ENCODE results near the gene CHRDL2. TPM values are rescaled to one million over a fixed set of nuclear protein-coding genes. Genes with fewer than 3 reads are reported as not detected.

The CHRDL2 gene
- total RNA-seq, 4 donors from 2014 or later, result not detected

GRCh38 chr11:74734559-74734925 is 3.3 kb upstream of the CHRDL2 start:
- no peak for TF ChIP-seq POLR2A (IDR thresholded peaks at IDR 0.05)
- WGBS, 2 donors, result 26 to 68% methylated on average over 1 of the region's 1 CpG

GRCh38 chr11:74730571-74731260 is 510 bp downstream of the CHRDL2 start:
- TF ChIP-seq POLR2A (IDR thresholded peaks at IDR 0.05) (no peak), CTCF (IDR thresholded peaks at IDR 0.05) (no peak)
- no peak overlapping the region for H3K4me3 ChIP-seq (ENCODE audit: low read depth, poor library complexity, severe bottlenecking)
- whole genome bisulfite sequencing, 2 donors, result 4 to 5% methylated on average over 34 to 40 of the region's 40 CpGs
- intact Hi-C loops (cut with DNase I; ENCODE audit: low total_unique reads), result no loop called here
- no peak for DNase-seq (ENCODE audit: low spot score in 2 of 2)

More at GRCh38 chr11:74734559-74734925, 3.3 kb upstream of the CHRDL2 start:
- DNase-seq (ENCODE audit: low spot score in 2 of 2), result no peak
- no peak overlapping the region for H3K4me3 ChIP-seq (ENCODE audit: low read depth, poor library complexity, severe bottlenecking)
- intact Hi-C loops (cut with DNase I; ENCODE audit: low total_unique reads), result no loop called here

- DNase-seq (ENCODE audit: low spot score in 2 of 2), result no peak
- WGBS, 2 donors, result 84 to 85% methylated on average over 4 of the region's 4 CpGs
- intact Hi-C loops (cut with DNase I; ENCODE audit: low total_unique reads), result loop anchor here (10.0 kb wide), 1 partner anchor 95 kb away; no protein-coding TSS in a partner anchor
Measured at GRCh38 chr11:74729397-74729796, 1.8 kb downstream of the CHRDL2 start.

GRCh38 chr11:74726547-74727182 is 4.6 kb downstream of the CHRDL2 start:
- TF ChIP-seq CTCF (IDR thresholded peaks at IDR 0.05) (peak in 1 of 3 donors; percentile 71), POLR2A (IDR thresholded peaks at IDR 0.05) (no peak)
- H3K4me3 ChIP-seq (ENCODE audit: low read depth, poor library complexity, severe bottlenecking), result no peak overlapping the region
- intact Hi-C loops (cut with DNase I; ENCODE audit: low total_unique reads), result loop anchor here (10.0 kb wide), 1 partner anchor 92 kb away; no protein-coding TSS in a partner anchor
- peak; percentile 60 to 91 for DNase-seq (ENCODE audit: low spot score in 2 of 2)
- 15 to 17% methylated on average over 13 of the region's 13 CpGs for WGBS, 2 donors

More at GRCh38 chr11:74729397-74729796, 1.8 kb downstream of the CHRDL2 start:
- TF ChIP-seq POLR2A (IDR thresholded peaks at IDR 0.05) (no peak), CTCF (IDR thresholded peaks at IDR 0.05) (no peak)
- no peak overlapping the region for H3K4me3 ChIP-seq (ENCODE audit: low read depth, poor library complexity, severe bottlenecking)

GRCh38 chr11:74725701-74726100 is 5.5 kb downstream of the CHRDL2 start:
- H3K4me3 ChIP-seq (ENCODE audit: low read depth, poor library complexity, severe bottlenecking), result no peak overlapping the region
- TF ChIP-seq CTCF (IDR thresholded peaks at IDR 0.05) (no peak), POLR2A (IDR thresholded peaks at IDR 0.05) (no peak)
- WGBS, 2 donors, result 68 to 79% methylated on average over 4 of the region's 4 CpGs
- intact Hi-C loops (cut with DNase I; ENCODE audit: low total_unique reads), result loop anchor here (10.0 kb wide), 1 partner anchor 91 kb away; no protein-coding TSS in a partner anchor
- no peak for DNase-seq (ENCODE audit: low spot score in 2 of 2)

GRCh38 chr11:74723511-74723910 is 7.7 kb downstream of the CHRDL2 start:
- DNase-seq (ENCODE audit: low spot score in 2 of 2), result no peak
- H3K4me3 ChIP-seq (ENCODE audit: low read depth, poor library complexity, severe bottlenecking), result no peak overlapping the region
- no peak for TF ChIP-seq POLR2A (IDR thresholded peaks at IDR 0.05)
- TF ChIP-seq CTCF (IDR thresholded peaks at IDR 0.05), result no peak
- WGBS, 2 donors, result 77 to 80% methylated on average over 5 of the region's 5 CpGs
- intact Hi-C loops (cut with DNase I; ENCODE audit: low total_unique reads), result loop anchor here (10.0 kb wide), 1 partner anchor 89 kb away; no protein-coding TSS in a partner anchor
